Uterus (tissue), 2 donors: Measurements from ENCODE around the gene COL19A1.

ENCODE experiments used
- POLR2A ChIP-seq, 2 donors: fragments of 450-650 bp; IDR thresholded peaks; one replicate each; pipeline ENCODE4 v1.6.1; 2016; ENCODE audit warnings: antibody characterized with exemption in 2 of 2, mild to moderate bottlenecking in 1 of 2, moderate library complexity in 1 of 2
- TF ChIP-seq, protein P1 (sequence below), 4 experiments: fragments of 200-600 bp in 2 of 4; fragments of 450-650 bp in 2 of 4; sonication (generic) in 2 of 4; IDR thresholded peaks; one replicate each; pipeline ENCODE4 v1.5.1; 2016 to 2019; ENCODE audit warnings: antibody characterized with exemption in 4 of 4, mild to moderate bottlenecking in 2 of 4, moderate library complexity in 1 of 4

DNA sequence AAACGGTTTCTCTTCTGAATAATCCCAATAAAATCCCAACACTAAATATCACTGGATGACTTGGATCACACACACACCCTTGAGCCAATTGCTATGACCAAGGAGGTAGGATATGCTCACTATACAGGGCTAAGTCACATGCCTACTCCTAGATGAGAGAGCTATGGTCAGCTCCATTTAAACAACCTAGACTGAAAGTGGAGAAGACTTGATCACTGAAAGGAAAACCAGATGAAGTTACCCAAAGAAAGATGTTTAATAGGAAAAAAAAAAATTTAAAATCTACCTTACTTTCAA is 18.9 kb upstream of the COL19A1 start:
- TF ChIP-seq, protein P1, sequence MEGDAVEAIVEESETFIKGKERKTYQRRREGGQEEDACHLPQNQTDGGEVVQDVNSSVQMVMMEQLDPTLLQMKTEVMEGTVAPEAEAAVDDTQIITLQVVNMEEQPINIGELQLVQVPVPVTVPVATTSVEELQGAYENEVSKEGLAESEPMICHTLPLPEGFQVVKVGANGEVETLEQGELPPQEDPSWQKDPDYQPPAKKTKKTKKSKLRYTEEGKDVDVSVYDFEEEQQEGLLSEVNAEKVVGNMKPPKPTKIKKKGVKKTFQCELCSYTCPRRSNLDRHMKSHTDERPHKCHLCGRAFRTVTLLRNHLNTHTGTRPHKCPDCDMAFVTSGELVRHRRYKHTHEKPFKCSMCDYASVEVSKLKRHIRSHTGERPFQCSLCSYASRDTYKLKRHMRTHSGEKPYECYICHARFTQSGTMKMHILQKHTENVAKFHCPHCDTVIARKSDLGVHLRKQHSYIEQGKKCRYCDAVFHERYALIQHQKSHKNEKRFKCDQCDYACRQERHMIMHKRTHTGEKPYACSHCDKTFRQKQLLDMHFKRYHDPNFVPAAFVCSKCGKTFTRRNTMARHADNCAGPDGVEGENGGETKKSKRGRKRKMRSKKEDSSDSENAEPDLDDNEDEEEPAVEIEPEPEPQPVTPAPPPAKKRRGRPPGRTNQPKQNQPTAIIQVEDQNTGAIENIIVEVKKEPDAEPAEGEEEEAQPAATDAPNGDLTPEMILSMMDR (IDR thresholded peaks at IDR 0.05): no peak
- TF ChIP-seq POLR2A (IDR thresholded peaks at IDR 0.05): no peak
